SHP77 treated with DMSO at 0.1 percent for 48 hours (cell line): Measurements from ENCODE around the gene ECI2.
A peak's percentile ranks its signal among the peaks of the same experiment; 100 is the strongest.
"Not testable (repeated sequence)": the region's sequence is repeated elsewhere in the genome, so short reads cannot be mapped to it uniquely, and the experiment has no call there.

Experiments used
- DNase-seq: peaks from one replicate; lab custom pipeline; 2025; lab: John Stamatoyannopoulos, UW

Gene ECI2

GRCh38 chr6:4138186-4138585 lies 2.8 kb upstream of the ECI2 start:
- no peak for DNase-seq

GRCh38 chr6:4136354-4136831 lies 1.0 kb upstream of the ECI2 start:
- no peak for DNase-seq

GRCh38 chr6:4135665-4136353 lies 434 bp upstream of the ECI2 start:
- DNase-seq = peak; percentile 86

GRCh38 chr6:4133941-4134838 lies 1.2 kb downstream of the ECI2 start:
- no peak for DNase-seq

GRCh38 chr6:4130357-4130987 lies 4.9 kb downstream of the ECI2 start:
- DNase-seq = no peak

GRCh38 chr6:4129446-4129845 lies 5.9 kb downstream of the ECI2 start:
- DNase-seq = no peak

- no peak for DNase-seq
These were observed 6.6 kb downstream of the ECI2 start for GRCh38 chr6:4128748-4129147.

- DNase-seq = no peak
These were observed 7.3 kb downstream of the ECI2 start for GRCh38 chr6:4128072-4128471.

- DNase-seq = no peak
These were observed 9.2 kb downstream of the ECI2 start for GRCh38 chr6:4125933-4126864.

- no peak for DNase-seq
These were observed 9.9 kb downstream of the ECI2 start for GRCh38 chr6:4125500-4125899.

GRCh38 chr6:4124351-4124750 lies 11.0 kb downstream of the ECI2 start:
- no peak for DNase-seq

GRCh38 chr6:4115741-4116140 lies 19.6 kb downstream of the ECI2 start:
- DNase-seq = no peak

GRCh38 chr6:4114123-4114522 lies 21.3 kb downstream of the ECI2 start:
- DNase-seq = no peak

GRCh38 chr6:4113649-4114048 lies 21.7 kb downstream of the ECI2 start:
- no peak for DNase-seq

GRCh38 chr6:4112366-4112765 lies 23.0 kb downstream of the ECI2 start:
- DNase-seq = no peak

GRCh38 chr6:4109363-4109815 lies 26.0 kb downstream of the ECI2 start:
- DNase-seq = not testable (repeated sequence)

- DNase-seq = no peak
These were observed 26.7 kb downstream of the ECI2 start for GRCh38 chr6:4108561-4109093.

- no peak for DNase-seq
These were observed 27.5 kb downstream of the ECI2 start for GRCh38 chr6:4107873-4108272.

- DNase-seq = no peak
These were observed 29.3 kb downstream of the ECI2 start for GRCh38 chr6:4105980-4106536.

- DNase-seq = no peak
These were observed 31.4 kb downstream of the ECI2 start for GRCh38 chr6:4103929-4104328.

GRCh38 chr6:4102687-4103244 lies 32.6 kb downstream of the ECI2 start:
- no peak for DNase-seq
